ENCODE data around the gene TGM2. TPM values are rescaled to one million over a fixed set of nuclear protein-coding genes. Genes with fewer than 3 reads are reported as not detected.

TGM2 gene
- total and polyA plus RNA-seq, 2 donors (not counting 3 experiments of a cell fraction or from before 2014, with no cell fraction given) = 861 to 868 TPM

- ChIA-PET CTCF (interaction anchor here (0.9 to 1.7 kb wide), 5 partner anchors 9 to 34 kb away, joined by 3 to 7 read pairs (median 5); no protein-coding TSS in a partner anchor), POLR2A (interaction anchor here (0.6 kb wide), 1 partner anchor 12 kb away, joined by 3 read pairs; no protein-coding TSS in a partner anchor)
- Histone ChIP-seq H3K27ac (ENCODE audit: insufficient read depth, low read depth, low read length) (no peak overlapping the region), H4K20me1 (replicated peaks; ENCODE audit: control insufficient read depth, extremely low read depth, insufficient read depth, low read length) (no peaks in the 10 kb centered on the region), H3K4me1 (ENCODE audit: control insufficient read depth, extremely low read depth, insufficient read depth, low read length) (peaks cover 17% of the 10 kb centered on the region), H3K4me2 (ENCODE audit: insufficient read depth, low read length) (peak overlapping the region; percentile 21), H3K4me3 (replicated peaks in 1 of 3; ENCODE audit: insufficient read depth in 1 of 3, low read depth in 1 of 3, low read length in 3 of 3) (no peak overlapping the region), H3K9me3 (replicated peaks; ENCODE audit: control insufficient read depth, insufficient read depth, low read length) (no peaks in the 10 kb centered on the region), H3K79me2 (ENCODE audit: control insufficient read depth, insufficient read depth, low read length) (no peaks in the 10 kb centered on the region), H3K27me3 (ENCODE audit: control insufficient read depth in 2 of 2, insufficient read depth in 2 of 2, low read length in 2 of 2) (no peaks in the 10 kb centered on the region), H3K9ac (replicated peaks; ENCODE audit: extremely low read depth, insufficient read depth, low read length) (no peak overlapping the region), H3K36me3 (ENCODE audit: control insufficient read depth in 2 of 2, extremely low read depth in 1 of 2, insufficient read depth in 2 of 2, low read length in 2 of 2) (no peaks in the 10 kb centered on the region), H2AFZ (ENCODE audit: low read depth, low read length) (no peak overlapping the region), H3K9me1 (replicated peaks; ENCODE audit: control insufficient read depth, extremely low read depth, insufficient read depth, low read length) (no peaks in the 10 kb centered on the region)
- DNase-seq (ENCODE audit: low read depth, low spot score) (peak; percentile 51), FAIRE-seq (peak; percentile 98)
- intact Hi-C loops (cut with micrococcal nuclease) = no loop called here
- no TSS peak for BruUV-seq (replicated peaks)
- TF ChIP-seq POLR2A (IDR thresholded peaks at IDR 0.05; ENCODE audit: low read depth, low read length) (no peak), JUN (IDR thresholded peaks at IDR 0.05; ENCODE audit: borderline replicate concordance, insufficient read depth, insufficient read length, low read depth) (peak; percentile 38), POLR2AphosphoS5 (IDR thresholded peaks at IDR 0.05; ENCODE audit: insufficient read depth, low read depth, low read length) (peak; percentile 39), EZH2 (IDR thresholded peaks at IDR 0.05; ENCODE audit: borderline replicate concordance, low read depth, low read length, severe bottlenecking) (no peak), FOS (IDR thresholded peaks at IDR 0.05; ENCODE audit: borderline replicate concordance, insufficient read depth, low read length) (peak; percentile 83), MYC (IDR thresholded peaks at IDR 0.05; ENCODE audit: low read depth, low read length) (no peak), CTCF (IDR thresholded peaks at IDR 0.05; ENCODE audit: extremely low read depth in 1 of 2, insufficient read depth in 1 of 2, low read depth in 1 of 2, low read length in 2 of 2) (no peak), GATA2 (IDR thresholded peaks at IDR 0.05; ENCODE audit: insufficient read depth, insufficient read length, low read depth, low read length) (peak; percentile 93)
- TF ChIP-seq, protein P1, sequence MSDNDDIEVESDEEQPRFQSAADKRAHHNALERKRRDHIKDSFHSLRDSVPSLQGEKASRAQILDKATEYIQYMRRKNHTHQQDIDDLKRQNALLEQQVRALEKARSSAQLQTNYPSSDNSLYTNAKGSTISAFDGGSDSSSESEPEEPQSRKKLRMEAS (IDR thresholded peaks at IDR 0.05; ENCODE audit: insufficient read depth, insufficient read length) = no peak
- dilution Hi-C loops (cut with MboI; ENCODE audit: extremely low pct_ligation_motif_present, low sequenced_read_pairs) = no loop called here
Measured at GRCh38 chr20:38186788-38187221, 21.7 kb upstream of the TGM2 start.
